ENCODE results near the gene MINPP1. TPM values are rescaled to one million over a fixed set of nuclear protein-coding genes. Genes with fewer than 3 reads are reported as not detected.
"Not testable (repeated sequence)": the region's sequence is repeated elsewhere in the genome, so short reads cannot be mapped to it uniquely, and the experiment has no call there.

Gene MINPP1
- total and polyA plus RNA-seq, 2 of the 4 experiments (the other 2 are of a cell fraction), result 11.7 to 14.4 TPM

GRCh38 chr10:87492450-87492849, 12.2 kb upstream of the MINPP1 start:
- H2BK15ac ChIP-seq (ENCODE audit: low read depth, low read length); H3K9me3 ChIP-seq (ENCODE audit: control insufficient read depth, insufficient read depth, low read length); H3K18ac ChIP-seq (ENCODE audit: low read depth, low read length); H3K27me3 ChIP-seq (ENCODE audit: control insufficient read depth, insufficient read depth, low read length); POLR2A ChIA-PET (ENCODE audit: unreplicated experiment); DNase-seq; H3K14ac ChIP-seq (replicated peaks; ENCODE audit: low read depth, low read length); in situ Hi-C loops (cut with MboI; ENCODE audit: low sequenced_read_pairs); intact Hi-C loops (cut with micrococcal nuclease); H3K79me1 ChIP-seq (ENCODE audit: low read depth in 1 of 2, low read length in 2 of 2); H4K91ac ChIP-seq (ENCODE audit: insufficient read depth, low read depth, low read length); H3K4me3 ChIP-seq (ENCODE audit: insufficient read depth, low read depth, low read length); H2BK120ac ChIP-seq (ENCODE audit: low read depth, low read length); H3K9ac ChIP-seq (ENCODE audit: low read depth, low read length); H4K8ac ChIP-seq (ENCODE audit: low read depth in 2 of 2, low read length in 2 of 2); CTCF ChIA-PET; H3K9me1 ChIP-seq (ENCODE audit: insufficient read depth, low read length); H4K20me1 ChIP-seq (ENCODE audit: insufficient read depth, low read length); H2AK9ac ChIP-seq (replicated peaks; ENCODE audit: low read depth, low read length, poor library complexity); H3K27ac ChIP-seq (ENCODE audit: insufficient read depth, low read length); H3K36me3 ChIP-seq (ENCODE audit: control insufficient read depth, insufficient read depth, low read length); H3K56ac ChIP-seq (ENCODE audit: extremely low read depth, insufficient read depth, low read length); H2AK5ac ChIP-seq (ENCODE audit: low read depth, low read length); H3K4me2 ChIP-seq (ENCODE audit: low read depth, low read length); H2BK5ac ChIP-seq (ENCODE audit: low read depth, low read length, poor library complexity, severe bottlenecking); dilution Hi-C loops (cut with HindIII; ENCODE audit: low sequenced_read_pairs, unreplicated experiment); BruUV-seq (replicated peaks); H2BK20ac ChIP-seq (ENCODE audit: low read depth, low read length); H2AFZ ChIP-seq (replicated peaks; ENCODE audit: low read length, poor library complexity); H3K4ac ChIP-seq (ENCODE audit: low read depth, low read length); H4K5ac ChIP-seq (ENCODE audit: low read depth, low read length); ATAC-seq (ENCODE audit: low read depth); H3K4me1 ChIP-seq (ENCODE audit: control insufficient read depth, insufficient read depth, low read length); H3K23ac ChIP-seq (ENCODE audit: low read depth, low read length): not testable (repeated sequence)
- no CpG with 5 or more reads among the region's 2 CpGs for WGBS, 2 experiments (ENCODE audit: extremely low coverage in 2 of 2, insufficient read length in 1 of 2)

- dilution Hi-C loops (cut with HindIII; ENCODE audit: low sequenced_read_pairs, unreplicated experiment); H3K4me3 ChIP-seq (ENCODE audit: insufficient read depth, low read depth, low read length); BruUV-seq (replicated peaks): not testable (repeated sequence)
Observed at GRCh38 chr10:87495446-87495845, 9.2 kb upstream of the MINPP1 start.

More at GRCh38 chr10:87495446-87495845, 9.2 kb upstream of the MINPP1 start:
- H3K4me2 ChIP-seq (ENCODE audit: low read depth, low read length); H3K18ac ChIP-seq (ENCODE audit: low read depth, low read length); H3K4me1 ChIP-seq (ENCODE audit: control insufficient read depth, insufficient read depth, low read length); H4K91ac ChIP-seq (ENCODE audit: insufficient read depth, low read depth, low read length); in situ Hi-C loops (cut with MboI; ENCODE audit: low sequenced_read_pairs); POLR2A ChIA-PET (ENCODE audit: unreplicated experiment); H2BK120ac ChIP-seq (ENCODE audit: low read depth, low read length); intact Hi-C loops (cut with micrococcal nuclease); H2AK9ac ChIP-seq (replicated peaks; ENCODE audit: low read depth, low read length, poor library complexity); H2BK5ac ChIP-seq (ENCODE audit: low read depth, low read length, poor library complexity, severe bottlenecking); ATAC-seq (ENCODE audit: low read depth); H2AK5ac ChIP-seq (ENCODE audit: low read depth, low read length); H3K9ac ChIP-seq (ENCODE audit: low read depth, low read length); H3K36me3 ChIP-seq (ENCODE audit: control insufficient read depth, insufficient read depth, low read length); H3K4ac ChIP-seq (ENCODE audit: low read depth, low read length); H3K9me3 ChIP-seq (ENCODE audit: control insufficient read depth, insufficient read depth, low read length); H2AFZ ChIP-seq (replicated peaks; ENCODE audit: low read length, poor library complexity); H2BK15ac ChIP-seq (ENCODE audit: low read depth, low read length); H4K8ac ChIP-seq (ENCODE audit: low read depth in 2 of 2, low read length in 2 of 2); H3K79me1 ChIP-seq (ENCODE audit: low read depth in 1 of 2, low read length in 2 of 2); H3K9me1 ChIP-seq (ENCODE audit: insufficient read depth, low read length); H4K5ac ChIP-seq (ENCODE audit: low read depth, low read length); CTCF ChIA-PET; H2BK20ac ChIP-seq (ENCODE audit: low read depth, low read length); H3K56ac ChIP-seq (ENCODE audit: extremely low read depth, insufficient read depth, low read length); H4K20me1 ChIP-seq (ENCODE audit: insufficient read depth, low read length); H3K27me3 ChIP-seq (ENCODE audit: control insufficient read depth, insufficient read depth, low read length); H3K27ac ChIP-seq (ENCODE audit: insufficient read depth, low read length); DNase-seq; H3K14ac ChIP-seq (replicated peaks; ENCODE audit: low read depth, low read length); H3K23ac ChIP-seq (ENCODE audit: low read depth, low read length): not testable (repeated sequence)
- WGBS, 2 experiments (ENCODE audit: extremely low coverage in 2 of 2, insufficient read length in 1 of 2), result no CpG with 5 or more reads among the region's 5 CpGs
